GM12873 (cell line): ENCODE data around the gene MED22.

Source experiments
- CTCF ChIP-seq: IDR thresholded peaks from 2 replicates; pipeline ENCODE4 v1.5.1; 2012; ENCODE audit warnings: low read depth, mild to moderate bottlenecking, moderate library complexity, low read length, control low read depth; ENCODE audit not compliant: insufficient read depth; ENCODE audit errors: missing control alignments

Gene MED22

GRCh38 chr9:133380734-133381133 lies 32.8 kb upstream of the MED22 start:
- TF ChIP-seq CTCF = no peak

GRCh38 chr9:133379153-133380086 lies 31.5 kb upstream of the MED22 start:
- TF ChIP-seq CTCF = no peak

GRCh38 chr9:133378408-133378962 lies 30.6 kb upstream of the MED22 start:
- no peak for TF ChIP-seq CTCF

- no peak for TF ChIP-seq CTCF
Measured at GRCh38 chr9:133377721-133378216, 29.8 kb upstream of the MED22 start.

- no peak for TF ChIP-seq CTCF
Measured at GRCh38 chr9:133375724-133376654, 28.1 kb upstream of the MED22 start, which contains the start of the genes STKLD1 and SURF4. Gene STKLD1 (plus strand): TSS chr9:133376366. CDS start chr9:133376474, 108 bp downstream. Gene SURF4 (minus strand): TSS chr9:133376060. CDS start chr9:133375969, 91 bp downstream.

GRCh38 chr9:133375116-133375723 lies 27.3 kb upstream of the MED22 start:
- no peak for TF ChIP-seq CTCF
